Astrocyte (in vitro differentiated cells and primary cell): ENCODE measurements around the gene CA10. TPM values are rescaled to one million over a fixed set of nuclear protein-coding genes. Genes with fewer than 3 reads are reported as not detected.

Source experiments
- DNase-seq: peaks from one replicate; pipeline ENCODE4 v3.0.0-alpha.2; 2010; ENCODE audit warnings: low read depth
- FAIRE-seq: peaks from 2 replicates; lab custom pipeline; 2011; peaks lifted over from hg19 to GRCh38; lab: Jason Lieb, UNC
- H2AFZ ChIP-seq: 2 replicates; pipeline ENCODE4 v1.6.0; 2012; ENCODE audit warnings: low read depth, low read length, inconsistent platforms
- H3K27ac ChIP-seq: 2 replicates; pipeline ENCODE4 v1.5.1; 2011; ENCODE audit warnings: low read depth, low read length, inconsistent platforms
- H3K27me3 ChIP-seq: 2 replicates; pipeline ENCODE4 v1.6.0; 2011; ENCODE audit warnings: low read length, inconsistent platforms; ENCODE audit not compliant: insufficient read depth
- H3K36me3 ChIP-seq: 2 replicates; pipeline ENCODE4 v1.5.1; 2011; ENCODE audit warnings: low read length, inconsistent platforms; ENCODE audit not compliant: insufficient read depth
- H3K4me1 ChIP-seq: 2 replicates; pipeline ENCODE4 v1.5.1; 2011; ENCODE audit warnings: low read length, inconsistent platforms; ENCODE audit not compliant: insufficient read depth
- H3K4me2 ChIP-seq: 2 replicates; pipeline ENCODE4 v1.6.0; 2012; ENCODE audit warnings: low read length, inconsistent platforms
- H3K4me3 ChIP-seq: 2 replicates; pipeline ENCODE4 v1.5.1; 2011; ENCODE audit warnings: low read depth, mild to moderate bottlenecking, low read length, inconsistent platforms; ENCODE audit not compliant: insufficient read depth
- H3K79me2 ChIP-seq: 2 replicates; pipeline ENCODE4 v1.6.0; 2012; ENCODE audit warnings: mild to moderate bottlenecking, low read length, inconsistent platforms; ENCODE audit not compliant: insufficient read depth
- H3K9ac ChIP-seq: 2 replicates; pipeline ENCODE4 v1.6.0; 2012; ENCODE audit warnings: mild to moderate bottlenecking, low read length, inconsistent platforms
- H3K9me3 ChIP-seq: 2 replicates; pipeline ENCODE4 v1.5.1; 2012; ENCODE audit warnings: low read depth, mild to moderate bottlenecking, low read length, inconsistent platforms; ENCODE audit not compliant: insufficient read depth
- H4K20me1 ChIP-seq: 2 replicates; pipeline ENCODE4 v1.6.0; 2012; ENCODE audit warnings: low read length, inconsistent platforms; ENCODE audit not compliant: insufficient read depth
- H3K27ac Mint-ChIP-seq: one replicate; pipeline ENCODE4 v1.8.0; 2021; ENCODE audit warnings: mild to moderate bottlenecking, mixed read lengths; ENCODE audit not compliant: unreplicated experiment
- H3K27me3 Mint-ChIP-seq: one replicate; pipeline ENCODE4 v1.8.0; 2021; ENCODE audit warnings: low read depth, mixed read lengths; ENCODE audit not compliant: unreplicated experiment
- H3K36me3 Mint-ChIP-seq: one replicate; pipeline ENCODE4 v1.8.0; 2021; ENCODE audit warnings: low read depth, mixed read lengths; ENCODE audit not compliant: unreplicated experiment
- H3K4me1 Mint-ChIP-seq: one replicate; pipeline ENCODE4 v1.8.0; 2021; ENCODE audit warnings: low read depth, mixed read lengths; ENCODE audit not compliant: unreplicated experiment
- H3K4me3 Mint-ChIP-seq: one replicate; pipeline ENCODE4 v1.8.0; 2021; ENCODE audit warnings: mild to moderate bottlenecking, moderate library complexity, mixed read lengths; ENCODE audit not compliant: unreplicated experiment
- H3K9me3 Mint-ChIP-seq: one replicate; pipeline ENCODE4 v1.8.0; 2021; ENCODE audit warnings: mild to moderate bottlenecking, mixed read lengths; ENCODE audit not compliant: unreplicated experiment
- EZH2 ChIP-seq: IDR thresholded peaks from 2 replicates; pipeline ENCODE4 v1.6.1; 2012; ENCODE audit warnings: mild to moderate bottlenecking, low read length, inconsistent platforms; ENCODE audit not compliant: insufficient read depth
- total RNA-seq: library from RNA; stranded (reverse); gene quantifications from 2 replicates; pipeline ENCODE4 v1.2.1, GENCODE V29; 2021
- TF ChIP-seq, protein P1 (sequence below): IDR thresholded peaks from 2 replicates; pipeline ENCODE4 v1.5.1; 2011; ENCODE audit warnings: low read depth, mild to moderate bottlenecking, inconsistent platforms, low read length, moderate library complexity; ENCODE audit not compliant: insufficient read depth

The CA10 gene
- total RNA-seq, 1 donor from 2014 or later = 0.43 TPM

DNA sequence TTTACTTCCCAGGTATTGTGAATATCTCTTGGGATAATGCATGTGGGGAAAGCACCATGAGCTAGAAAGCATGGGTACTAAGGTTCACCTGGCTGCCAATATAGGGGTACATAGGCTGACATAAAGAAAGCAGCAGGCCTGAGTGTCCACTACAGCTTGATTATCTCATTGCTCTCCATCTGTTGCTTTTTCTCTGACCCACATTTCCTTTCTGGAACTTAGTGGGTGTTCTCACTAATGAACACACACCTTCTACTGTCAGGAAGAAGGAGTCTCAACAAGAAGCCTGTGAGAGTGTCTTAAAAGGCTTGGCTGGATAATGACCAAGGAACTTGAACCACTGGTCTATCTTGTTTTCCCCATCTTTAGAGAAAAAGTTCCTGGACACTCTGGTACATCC is 62.5 kb downstream of the CA10 start:
- no peaks in the 10 kb centered on the region for H3K9me3 Mint-ChIP-seq
- H3K27me3 Mint-ChIP-seq = no peaks in the 10 kb centered on the region
- H3K9me3 ChIP-seq = no peaks in the 10 kb centered on the region
- H3K36me3 Mint-ChIP-seq = no peaks in the 10 kb centered on the region
- DNase-seq (no peak), FAIRE-seq (no peak)
- H3K27ac Mint-ChIP-seq = no peak overlapping the region
- no peak overlapping the region for H3K4me3 ChIP-seq
- no peaks in the 10 kb centered on the region for H3K4me1 ChIP-seq
- no peaks in the 10 kb centered on the region for H3K27me3 ChIP-seq
- no peaks in the 10 kb centered on the region for H3K36me3 ChIP-seq
- H2AFZ ChIP-seq = no peak overlapping the region
- no peak overlapping the region for H3K27ac ChIP-seq
- H3K4me2 ChIP-seq = no peak overlapping the region
- TF ChIP-seq, protein P1, sequence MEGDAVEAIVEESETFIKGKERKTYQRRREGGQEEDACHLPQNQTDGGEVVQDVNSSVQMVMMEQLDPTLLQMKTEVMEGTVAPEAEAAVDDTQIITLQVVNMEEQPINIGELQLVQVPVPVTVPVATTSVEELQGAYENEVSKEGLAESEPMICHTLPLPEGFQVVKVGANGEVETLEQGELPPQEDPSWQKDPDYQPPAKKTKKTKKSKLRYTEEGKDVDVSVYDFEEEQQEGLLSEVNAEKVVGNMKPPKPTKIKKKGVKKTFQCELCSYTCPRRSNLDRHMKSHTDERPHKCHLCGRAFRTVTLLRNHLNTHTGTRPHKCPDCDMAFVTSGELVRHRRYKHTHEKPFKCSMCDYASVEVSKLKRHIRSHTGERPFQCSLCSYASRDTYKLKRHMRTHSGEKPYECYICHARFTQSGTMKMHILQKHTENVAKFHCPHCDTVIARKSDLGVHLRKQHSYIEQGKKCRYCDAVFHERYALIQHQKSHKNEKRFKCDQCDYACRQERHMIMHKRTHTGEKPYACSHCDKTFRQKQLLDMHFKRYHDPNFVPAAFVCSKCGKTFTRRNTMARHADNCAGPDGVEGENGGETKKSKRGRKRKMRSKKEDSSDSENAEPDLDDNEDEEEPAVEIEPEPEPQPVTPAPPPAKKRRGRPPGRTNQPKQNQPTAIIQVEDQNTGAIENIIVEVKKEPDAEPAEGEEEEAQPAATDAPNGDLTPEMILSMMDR = no peak
- TF ChIP-seq EZH2 = no peak
- no peak overlapping the region for H3K9ac ChIP-seq
- no peaks in the 10 kb centered on the region for H4K20me1 ChIP-seq
- H3K79me2 ChIP-seq = no peaks in the 10 kb centered on the region
- no peaks in the 10 kb centered on the region for H3K4me1 Mint-ChIP-seq
- no peak overlapping the region for H3K4me3 Mint-ChIP-seq

DNA sequence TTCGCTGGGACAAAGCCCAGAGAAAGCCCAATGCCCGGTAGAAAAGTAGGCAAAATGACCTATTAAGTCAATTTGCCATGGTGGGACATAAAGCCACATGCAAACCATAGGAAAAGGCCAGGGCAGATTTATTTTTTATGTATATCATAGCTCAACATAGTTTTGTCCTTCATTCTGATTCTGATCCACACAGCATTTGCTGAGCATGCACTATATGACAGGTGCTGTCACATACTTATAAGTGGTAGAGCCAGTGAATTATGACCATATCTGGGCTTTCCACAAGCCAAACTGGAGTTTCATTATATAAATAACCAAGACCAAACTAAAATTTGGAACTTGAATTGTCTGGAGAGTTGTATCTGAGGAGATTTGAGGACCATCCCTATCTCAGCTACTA is 74.3 kb downstream of the CA10 start:
- no peak for TF ChIP-seq EZH2
- TF ChIP-seq, protein P1 = no peak
- no peaks in the 10 kb centered on the region for H3K36me3 Mint-ChIP-seq
- H3K9me3 Mint-ChIP-seq = no peaks in the 10 kb centered on the region
- Histone ChIP-seq H3K79me2 (no peaks in the 10 kb centered on the region), H3K4me2 (no peak overlapping the region), H3K4me1 (no peaks in the 10 kb centered on the region), H3K9ac (no peak overlapping the region), H3K36me3 (no peaks in the 10 kb centered on the region), H3K4me3 (no peak overlapping the region), H3K27me3 (no peaks in the 10 kb centered on the region), H3K9me3 (no peaks in the 10 kb centered on the region), H2AFZ (no peak overlapping the region), H3K27ac (no peak overlapping the region), H4K20me1 (no peaks in the 10 kb centered on the region)
- H3K4me3 Mint-ChIP-seq = no peak overlapping the region
- no peaks in the 10 kb centered on the region for H3K27me3 Mint-ChIP-seq
- no peak overlapping the region for H3K27ac Mint-ChIP-seq
- DNase-seq (no peak), FAIRE-seq (no peak)
- no peaks in the 10 kb centered on the region for H3K4me1 Mint-ChIP-seq

DNA sequence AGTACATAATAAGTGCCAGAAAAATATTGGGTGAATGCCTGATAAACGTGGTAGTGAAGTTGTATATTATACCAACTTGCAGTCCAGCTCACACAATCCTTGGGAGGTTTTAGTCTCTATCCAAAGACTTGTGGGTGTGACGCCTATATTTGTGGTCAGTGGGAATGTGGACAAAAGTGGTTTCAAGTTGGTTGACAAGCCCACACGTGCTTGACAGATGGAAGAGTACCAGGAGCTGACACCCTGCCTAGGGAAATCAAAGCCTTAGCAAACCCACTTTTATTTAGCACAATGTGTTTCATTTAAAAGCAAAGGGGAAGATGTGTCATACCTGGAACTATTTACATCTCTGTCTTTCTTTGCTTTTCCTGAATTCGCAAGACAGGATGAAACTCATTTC is 79.0 kb downstream of the CA10 start:
- Mint-ChIP-seq H3K9me3 (no peaks in the 10 kb centered on the region), H3K27me3 (peaks cover 2% of the 10 kb centered on the region), H3K36me3 (no peaks in the 10 kb centered on the region), H3K4me1 (no peaks in the 10 kb centered on the region), H3K4me3 (no peak overlapping the region), H3K27ac (no peak overlapping the region)
- no peak overlapping the region for H3K27ac ChIP-seq
- DNase-seq (no peak), FAIRE-seq (no peak)
- H2AFZ ChIP-seq = no peak overlapping the region
- no peak overlapping the region for H3K4me3 ChIP-seq
- H3K79me2 ChIP-seq = no peaks in the 10 kb centered on the region
- no peak overlapping the region for H3K9ac ChIP-seq
- no peaks in the 10 kb centered on the region for H3K9me3 ChIP-seq
- no peaks in the 10 kb centered on the region for H3K4me1 ChIP-seq
- TF ChIP-seq, protein P1 = no peak
- no peak for TF ChIP-seq EZH2
- no peaks in the 10 kb centered on the region for H4K20me1 ChIP-seq
- H3K36me3 ChIP-seq = no peaks in the 10 kb centered on the region
- no peaks in the 10 kb centered on the region for H3K27me3 ChIP-seq
- H3K4me2 ChIP-seq = no peak overlapping the region
